Endothelial cell of umbilical vein (primary cell): ENCODE results near the gene C14orf119. TPM values are rescaled to one million over a fixed set of nuclear protein-coding genes. Genes with fewer than 3 reads are reported as not detected.

Experiments
- BruUV-seq: library from RNA; stranded (reverse); fragments of 400-500 nt; replicated peaks from 2 replicates; lab custom pipeline; 2021; lab: Mats Ljungman, UMichigan
- CTCF ChIA-PET: fragments of 300-600, 350-600 bp; sonication (Branson Sonifier 250); formaldehyde crosslinking; loops from one replicate; lab custom pipeline; 2021; ENCODE audit warnings: antibody characterized with exemption, inconsistent platforms; lab: Charles Lee
- POLR2A ChIA-PET: fragments of 300-600, 350-600 bp; sonication (Branson Sonifier 250); formaldehyde crosslinking; loops from one replicate; lab custom pipeline; 2021; ENCODE audit warnings: antibody characterized with exemption, inconsistent platforms; lab: Charles Lee
- DNase-seq: peaks from one replicate; pipeline ENCODE4 v3.0.0-alpha.2; 2011; ENCODE audit warnings: low read depth, low spot score
- FAIRE-seq: peaks from 2 replicates; lab custom pipeline; 2011; peaks lifted over from hg19 to GRCh38; lab: Jason Lieb, UNC
- H2AFZ ChIP-seq: 2 replicates; pipeline ENCODE4 v1.6.0; 2012; ENCODE audit warnings: low read depth, low read length, control low read depth, inconsistent platforms
- H3K27ac ChIP-seq: 2 replicates; pipeline ENCODE4 v1.5.1; 2011; ENCODE audit warnings: low read depth, mild to moderate bottlenecking, control low read depth, low read length, moderate library complexity; ENCODE audit not compliant: insufficient read depth
- H3K27me3 ChIP-seq, 2 experiments: 2 replicates each; pipeline versions ENCODE4 v1.6.0 to v1.6.1; 2011; ENCODE audit warnings: low read length in 2 of 2, mixed read lengths in 1 of 2; ENCODE audit not compliant: control insufficient read depth in 2 of 2, insufficient read depth in 2 of 2
- H3K36me3 ChIP-seq, 2 experiments: 2 replicates in 1 of 2; 3 replicates in 1 of 2; pipeline ENCODE4 v1.5.1; 2011; ENCODE audit warnings: low read length in 2 of 2, mild to moderate bottlenecking in 1 of 2, moderate library complexity in 1 of 2; ENCODE audit not compliant: control insufficient read depth in 2 of 2, insufficient read depth in 2 of 2; ENCODE audit errors: extremely low read depth in 1 of 2
- H3K4me1 ChIP-seq: 3 replicates; pipeline ENCODE4 v1.5.1; 2011; ENCODE audit warnings: mild to moderate bottlenecking, low read length; ENCODE audit not compliant: control insufficient read depth, insufficient read depth; ENCODE audit errors: extremely low read depth
- H3K4me2 ChIP-seq: 2 replicates; pipeline ENCODE4 v1.6.1; 2011; ENCODE audit warnings: low read length, control low read depth, mixed read lengths; ENCODE audit not compliant: insufficient read depth
- H3K4me3 ChIP-seq, 3 experiments: fragments of 200-600 bp in 1 of 3; sonication (generic), shearing (Covaris generic) in 1 of 3; replicated peaks in 1 of 3; 2 replicates each; pipeline ENCODE4 v1.5.1; 2011 to 2016; ENCODE audit warnings: control low read depth in 3 of 3, low read length in 3 of 3, mild to moderate bottlenecking in 2 of 3, inconsistent platforms in 1 of 3, low read depth in 1 of 3, moderate library complexity in 1 of 3; ENCODE audit not compliant: insufficient read depth in 1 of 3
- H3K79me2 ChIP-seq: 2 replicates; pipeline ENCODE4 v1.6.0; 2012; ENCODE audit warnings: low read length, inconsistent platforms; ENCODE audit not compliant: control insufficient read depth, insufficient read depth
- H3K9ac ChIP-seq: replicated peaks from 2 replicates; pipeline ENCODE3; 2011; ENCODE audit warnings: low read length, control low read depth; ENCODE audit not compliant: insufficient read depth; ENCODE audit errors: extremely low read depth
- H3K9me1 ChIP-seq: replicated peaks from 3 replicates; pipeline ENCODE4 v1.6.0; 2011; ENCODE audit warnings: mild to moderate bottlenecking, low read length; ENCODE audit not compliant: control insufficient read depth, insufficient read depth; ENCODE audit errors: extremely low read depth
- H3K9me3 ChIP-seq: replicated peaks from 2 replicates; pipeline ENCODE4 v1.5.1; 2012; ENCODE audit warnings: low read length, inconsistent platforms; ENCODE audit not compliant: control insufficient read depth, insufficient read depth
- H4K20me1 ChIP-seq: replicated peaks from 2 replicates; pipeline ENCODE3; 2011; ENCODE audit warnings: mild to moderate bottlenecking, low read length; ENCODE audit not compliant: control insufficient read depth, insufficient read depth; ENCODE audit errors: extremely low read depth
- CTCF ChIP-seq, 2 donors: IDR thresholded peaks; 1 replicate in 1 of 2; 2 replicates in 1 of 2; pipeline ENCODE4 v1.5.1; 2011; ENCODE audit warnings: low read length in 2 of 2, mild to moderate bottlenecking in 2 of 2, moderate library complexity in 2 of 2, control low read depth in 1 of 2, inconsistent platforms in 1 of 2, low read depth in 1 of 2; ENCODE audit not compliant: insufficient read depth in 1 of 2; ENCODE audit errors: extremely low read depth in 1 of 2
- EZH2 ChIP-seq: IDR thresholded peaks from 2 replicates; pipeline ENCODE4 v1.6.1; 2012; ENCODE audit warnings: borderline replicate concordance, low read depth, mild to moderate bottlenecking, moderate library complexity, low read length, inconsistent platforms; ENCODE audit not compliant: severe bottlenecking
- FOS ChIP-seq: IDR thresholded peaks from 2 replicates; pipeline ENCODE4 v1.6.1; 2011; ENCODE audit warnings: mild to moderate bottlenecking, low read length, moderate library complexity, borderline replicate concordance; ENCODE audit not compliant: insufficient read depth
- GATA2 ChIP-seq: IDR thresholded peaks from 2 replicates; pipeline ENCODE4 v1.7.0; 2011; ENCODE audit warnings: low read depth, mild to moderate bottlenecking, moderate library complexity, mixed read lengths, low read length; ENCODE audit not compliant: insufficient read length, insufficient read depth
- JUN ChIP-seq: IDR thresholded peaks from 2 replicates; pipeline ENCODE4 v1.6.1; 2011; ENCODE audit warnings: borderline replicate concordance, low read depth; ENCODE audit not compliant: insufficient read length, insufficient read depth
- MAX ChIP-seq: IDR thresholded peaks from 2 replicates; pipeline ENCODE4 v1.6.1; 2011; ENCODE audit not compliant: insufficient read depth, insufficient read length
- MYC ChIP-seq: IDR thresholded peaks from one replicate; pipeline ENCODE4 v1.6.1; 2011; ENCODE audit warnings: mild to moderate bottlenecking, low read depth, low read length
- POLR2A ChIP-seq: IDR thresholded peaks from 2 replicates; pipeline ENCODE4 v1.6.1; 2012; ENCODE audit warnings: low read depth, mild to moderate bottlenecking, control low read depth, low read length
- dilution Hi-C: fragments of 300-500 bp; cut with MboI; formaldehyde crosslinking; loops from one replicate; pipeline ENCODE4 v1.15.0; 2019; ENCODE audit warnings: low sequenced_read_pairs; ENCODE audit not compliant: extremely low pct_ligation_motif_present
- intact Hi-C: fragments of 100-400 bp; cut with micrococcal nuclease; formaldehyde crosslinking; loops from one replicate; pipeline ENCODE4 v1.10.0; 2022
- polyA plus RNA-seq, 4 experiments: library from polyadenylated mRNA; depleted of rRNA in 3 of 4; stranded (reverse) in 3 of 4; unstranded in 1 of 4; fragments of >200 nt; gene quantifications; 2 replicates each; pipeline versions ENCODE4 v1.2.1 to v1.2.3, GENCODE V29; 2011 to 2012; ENCODE audit warnings: missing spikeins in 1 of 4
- total RNA-seq: library from RNA; stranded (reverse); gene quantifications from 2 replicates; pipeline ENCODE4 v1.2.3, GENCODE V29; 2021

Gene C14orf119
- total and polyA plus RNA-seq, 2 donors (not counting 3 experiments of a cell fraction or from before 2014, with no cell fraction given): 58.3 to 60.5 TPM

GRCh38 chr14:23140371-23140770 lies 45.1 kb downstream of the C14orf119 start:
- intact Hi-C loops: no loop called here
- ChIA-PET POLR2A (no interaction called here), CTCF (interaction anchor here (6.4 kb wide), 1 partner anchor 19 kb away, joined by 43 read pairs; no protein-coding TSS in a partner anchor)
- no peaks in the 10 kb centered on the region for H3K27me3 ChIP-seq
- H3K27ac ChIP-seq: no peak overlapping the region
- FAIRE-seq (no peak), DNase-seq (no peak)
- H3K4me3 ChIP-seq: no peak overlapping the region
- peaks cover 8% of the 10 kb centered on the region for H3K4me1 ChIP-seq
- H3K36me3 ChIP-seq: no peaks in the 10 kb centered on the region
- TF ChIP-seq POLR2A: no peak
- TF ChIP-seq EZH2: no peak
- TF ChIP-seq GATA2: no peak
- TF ChIP-seq MYC: no peak
- TF ChIP-seq MAX: no peak
- TF ChIP-seq JUN: no peak
- TF ChIP-seq FOS: no peak
- TF ChIP-seq CTCF (IDR thresholded peaks at IDR 0.05; ENCODE audit: extremely low read depth in 1 of 2, insufficient read depth in 1 of 2, low read depth in 1 of 2, low read length in 2 of 2): no peak
- H3K9me1 ChIP-seq: no peaks in the 10 kb centered on the region
- no peak overlapping the region for H3K9ac ChIP-seq
- H4K20me1 ChIP-seq: no peaks in the 10 kb centered on the region
- no peak overlapping the region for H2AFZ ChIP-seq
- no peaks in the 10 kb centered on the region for H3K79me2 ChIP-seq
- H3K9me3 ChIP-seq: no peaks in the 10 kb centered on the region
- H3K4me2 ChIP-seq: no peak overlapping the region
- dilution Hi-C loops: no loop called here
- BruUV-seq: no TSS peak
